ENCODE results near the gene SIX4.

DNA sequence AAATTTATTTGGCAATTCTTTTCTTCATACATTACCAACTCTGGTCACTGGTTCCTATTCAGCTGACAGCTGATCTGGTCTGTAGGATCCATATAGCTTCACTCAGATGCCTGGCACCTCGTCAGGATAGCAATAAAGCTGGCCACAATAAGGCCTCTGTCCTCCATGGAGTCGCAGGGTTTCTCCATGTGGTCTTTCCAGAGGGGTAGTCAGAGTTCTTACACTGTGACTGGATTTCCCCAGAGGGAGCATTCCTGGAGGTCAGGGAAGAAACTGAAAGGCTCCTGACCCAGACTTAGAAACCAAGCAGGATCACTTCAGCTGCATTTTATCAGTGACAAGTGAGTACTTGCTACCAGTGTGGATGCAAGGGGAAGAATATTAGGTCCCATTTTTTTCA is 39.9 kb downstream of the SIX4 start:
- TF ChIP-seq, protein P1, sequence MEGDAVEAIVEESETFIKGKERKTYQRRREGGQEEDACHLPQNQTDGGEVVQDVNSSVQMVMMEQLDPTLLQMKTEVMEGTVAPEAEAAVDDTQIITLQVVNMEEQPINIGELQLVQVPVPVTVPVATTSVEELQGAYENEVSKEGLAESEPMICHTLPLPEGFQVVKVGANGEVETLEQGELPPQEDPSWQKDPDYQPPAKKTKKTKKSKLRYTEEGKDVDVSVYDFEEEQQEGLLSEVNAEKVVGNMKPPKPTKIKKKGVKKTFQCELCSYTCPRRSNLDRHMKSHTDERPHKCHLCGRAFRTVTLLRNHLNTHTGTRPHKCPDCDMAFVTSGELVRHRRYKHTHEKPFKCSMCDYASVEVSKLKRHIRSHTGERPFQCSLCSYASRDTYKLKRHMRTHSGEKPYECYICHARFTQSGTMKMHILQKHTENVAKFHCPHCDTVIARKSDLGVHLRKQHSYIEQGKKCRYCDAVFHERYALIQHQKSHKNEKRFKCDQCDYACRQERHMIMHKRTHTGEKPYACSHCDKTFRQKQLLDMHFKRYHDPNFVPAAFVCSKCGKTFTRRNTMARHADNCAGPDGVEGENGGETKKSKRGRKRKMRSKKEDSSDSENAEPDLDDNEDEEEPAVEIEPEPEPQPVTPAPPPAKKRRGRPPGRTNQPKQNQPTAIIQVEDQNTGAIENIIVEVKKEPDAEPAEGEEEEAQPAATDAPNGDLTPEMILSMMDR (conservative IDR thresholded peaks at IDR 0.05 in 1 of 2, IDR thresholded peaks at IDR 0.05 in 1 of 2; ENCODE audit: low read depth in 1 of 2, low read length in 2 of 2), result no peak
- TF ChIP-seq EZH2 (IDR thresholded peaks at IDR 0.05; ENCODE audit: low read length, missing control alignments), result no peak
